GM21619 (cell line): ENCODE measurements around the gene SCGB1D1.

Experiments used
- ATAC-seq: cut with Tn5 transposase; IDR thresholded peaks from one replicate; pipeline ENCODE4 v1.9.1; 2021; ENCODE audit not compliant: unreplicated experiment

The SCGB1D1 gene, protein sequence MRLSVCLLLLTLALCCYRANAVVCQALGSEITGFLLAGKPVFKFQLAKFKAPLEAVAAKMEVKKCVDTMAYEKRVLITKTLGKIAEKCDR

DNA sequence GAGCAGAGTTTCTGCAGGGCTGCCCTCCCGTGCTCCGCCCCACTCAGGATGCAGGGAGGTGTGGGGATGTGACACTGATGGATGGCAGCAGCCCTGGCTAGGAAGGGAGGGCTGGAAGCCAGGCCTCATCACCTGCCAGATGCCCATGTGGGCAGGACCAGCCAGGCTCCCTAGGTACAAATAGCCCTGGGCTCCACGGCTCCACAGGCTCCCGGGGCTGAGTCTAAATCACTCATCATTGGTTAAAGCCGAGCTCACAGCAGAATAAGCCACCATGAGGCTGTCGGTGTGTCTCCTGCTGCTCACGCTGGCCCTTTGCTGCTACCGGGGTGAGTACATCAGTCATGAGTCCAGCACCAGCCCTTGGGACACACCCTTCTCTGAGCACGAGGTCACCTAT lies at the start of gene SCGB1D1:
Gene SCGB1D1 (plus strand): TSS at position 206 of the 400 bp plus-strand sequence. CDS start 69 bp downstream, at position 275.
- no peak for ATAC-seq

- no peak for ATAC-seq
Observed at GRCh38 chr11:62140304-62141110, 49.5 kb upstream of the SCGB1D1 start.

DNA sequence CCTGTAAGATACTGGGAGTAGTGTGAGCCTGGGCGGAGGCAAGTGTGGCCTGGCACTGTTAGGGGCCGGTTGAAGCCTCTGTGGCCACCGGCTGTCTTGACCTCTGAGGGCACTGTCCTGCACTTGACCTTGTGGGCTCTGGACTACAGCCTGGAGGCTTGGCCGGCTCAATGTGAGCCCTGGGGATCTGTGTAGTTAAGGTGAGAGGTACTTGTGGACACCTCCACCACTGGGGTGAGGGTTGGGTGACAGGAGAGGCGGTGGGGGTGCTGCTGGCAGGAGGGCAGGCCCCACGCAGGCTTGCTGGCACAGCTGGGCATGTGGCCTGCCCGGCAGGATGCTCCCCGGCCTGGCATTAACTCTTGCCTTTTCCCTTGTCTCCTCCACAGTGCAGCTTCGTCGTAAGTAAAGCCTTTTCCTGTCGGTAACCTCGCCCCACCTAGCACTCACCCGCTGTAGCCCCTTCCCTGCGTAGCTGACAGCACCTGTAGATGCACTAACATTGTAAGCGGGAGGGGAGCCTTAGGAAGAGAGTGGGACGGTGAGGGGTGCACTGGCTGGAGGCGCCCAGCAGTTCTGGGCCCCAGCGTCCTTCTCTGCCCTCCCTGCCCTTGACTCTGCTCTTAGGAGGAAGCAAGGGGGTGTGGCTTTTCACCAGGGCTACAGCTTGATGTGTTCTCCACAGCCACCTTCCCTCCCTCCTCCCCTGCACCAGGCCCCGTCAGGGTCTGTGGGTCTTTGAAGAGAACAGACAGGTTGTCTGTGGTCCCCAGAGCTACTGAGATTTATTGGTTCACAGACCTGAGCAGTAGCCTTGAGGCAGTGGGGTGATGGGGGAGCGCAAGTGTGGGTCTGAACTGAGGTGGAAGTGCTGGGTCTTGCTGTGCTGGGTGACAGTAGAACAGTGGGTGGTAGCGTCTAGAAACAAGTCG lies 48.6 kb upstream of the SCGB1D1 start:
- no peak for ATAC-seq

DNA sequence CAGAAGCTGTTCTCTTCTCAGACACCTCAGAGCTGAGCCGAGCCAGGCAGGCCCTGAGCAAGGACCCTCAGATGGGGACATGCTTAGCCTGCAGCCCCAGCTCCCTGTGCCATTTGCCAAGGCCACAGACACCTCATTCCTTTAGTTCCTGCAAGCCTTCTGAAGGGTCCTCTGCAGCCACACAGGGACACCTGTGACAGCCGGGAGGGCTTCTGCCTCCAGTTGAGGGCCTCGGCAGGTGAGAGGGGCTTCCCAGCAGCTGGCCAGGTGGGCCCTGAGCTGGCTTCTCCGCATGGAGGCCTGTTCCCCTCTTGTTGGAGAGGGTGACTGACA lies 48.0 kb upstream of the SCGB1D1 start:
- ATAC-seq = no peak

- no peak for ATAC-seq
Observed at GRCh38 chr11:62142921-62143320, 47.1 kb upstream of the SCGB1D1 start.

GRCh38 chr11:62143727-62144126 lies 46.3 kb upstream of the SCGB1D1 start:
- ATAC-seq = no peak

GRCh38 chr11:62144641-62145255 lies 45.3 kb upstream of the SCGB1D1 start:
- ATAC-seq = no peak

DNA sequence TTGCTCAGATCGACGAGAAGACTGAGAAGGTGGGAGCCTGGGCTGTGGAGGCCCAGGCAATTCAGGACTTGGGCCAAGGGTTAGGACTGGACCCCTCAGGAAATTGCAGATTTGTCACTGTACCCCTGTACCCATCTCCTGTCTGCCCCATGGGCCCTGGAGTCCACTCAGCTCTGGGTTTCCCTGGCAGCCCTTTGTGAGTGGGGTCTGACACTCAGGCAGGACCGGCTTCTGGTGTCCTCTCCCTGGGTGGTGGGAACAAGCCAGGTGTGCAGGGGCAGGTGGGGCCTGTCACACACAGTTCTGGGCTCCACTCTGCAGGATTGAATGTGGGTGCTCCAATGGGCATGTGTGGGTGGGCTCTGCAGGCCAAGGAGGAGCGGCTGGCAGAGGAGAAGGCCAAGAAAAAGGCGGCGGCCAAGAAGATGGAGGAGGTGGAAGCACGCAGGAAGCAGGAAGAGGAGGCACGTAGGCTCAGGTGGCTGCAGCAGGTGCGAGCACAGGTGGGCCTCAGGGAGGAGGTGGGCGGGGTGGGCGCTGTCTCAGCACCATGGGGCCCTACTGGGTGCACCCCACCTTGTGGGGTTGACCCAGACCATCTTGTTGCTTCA lies 44.6 kb upstream of the SCGB1D1 start:
- no peak for ATAC-seq

GRCh38 chr11:62146476-62147200 lies 43.4 kb upstream of the SCGB1D1 start:
- no peak for ATAC-seq

- ATAC-seq = no peak
Observed at GRCh38 chr11:62147545-62147944, 42.5 kb upstream of the SCGB1D1 start.

DNA sequence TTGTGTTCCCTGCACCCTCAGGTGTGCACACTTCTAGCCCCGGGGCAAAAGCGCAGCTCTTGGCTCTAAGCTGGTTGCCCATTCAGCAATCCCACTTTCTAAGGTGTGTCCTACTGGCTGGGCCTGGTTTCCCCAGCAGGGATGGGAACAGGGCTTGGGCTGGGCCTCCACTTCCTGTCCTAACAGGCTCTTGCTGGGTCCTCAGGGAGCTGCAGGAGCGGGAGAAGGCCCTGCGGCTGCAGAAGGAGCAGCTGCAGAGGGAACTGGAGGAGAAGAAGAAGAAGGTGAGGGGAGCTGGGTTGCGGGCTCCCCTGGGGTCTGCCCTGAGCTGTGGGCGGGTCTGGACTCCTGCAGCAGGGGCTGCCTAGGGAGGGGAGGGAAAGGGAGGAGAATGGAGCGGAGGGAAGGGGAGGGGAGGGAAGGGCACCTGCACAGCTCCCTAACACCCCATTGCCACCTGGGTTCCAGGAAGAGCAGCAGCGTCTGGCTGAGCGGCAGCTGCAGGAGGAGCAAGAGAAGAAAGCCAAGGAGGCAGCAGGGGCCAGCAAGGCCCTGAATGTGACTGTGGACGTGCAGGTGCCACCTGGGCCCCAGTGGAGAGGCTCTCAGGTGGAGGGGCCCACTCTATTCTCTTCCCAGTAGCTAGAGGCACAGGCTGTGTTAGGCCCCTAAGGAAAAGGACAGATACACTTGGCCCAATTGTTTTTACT lies 41.6 kb upstream of the SCGB1D1 start:
- ATAC-seq = no peak

- no peak for ATAC-seq
Observed at GRCh38 chr11:62149986-62150886, 39.8 kb upstream of the SCGB1D1 start.

DNA sequence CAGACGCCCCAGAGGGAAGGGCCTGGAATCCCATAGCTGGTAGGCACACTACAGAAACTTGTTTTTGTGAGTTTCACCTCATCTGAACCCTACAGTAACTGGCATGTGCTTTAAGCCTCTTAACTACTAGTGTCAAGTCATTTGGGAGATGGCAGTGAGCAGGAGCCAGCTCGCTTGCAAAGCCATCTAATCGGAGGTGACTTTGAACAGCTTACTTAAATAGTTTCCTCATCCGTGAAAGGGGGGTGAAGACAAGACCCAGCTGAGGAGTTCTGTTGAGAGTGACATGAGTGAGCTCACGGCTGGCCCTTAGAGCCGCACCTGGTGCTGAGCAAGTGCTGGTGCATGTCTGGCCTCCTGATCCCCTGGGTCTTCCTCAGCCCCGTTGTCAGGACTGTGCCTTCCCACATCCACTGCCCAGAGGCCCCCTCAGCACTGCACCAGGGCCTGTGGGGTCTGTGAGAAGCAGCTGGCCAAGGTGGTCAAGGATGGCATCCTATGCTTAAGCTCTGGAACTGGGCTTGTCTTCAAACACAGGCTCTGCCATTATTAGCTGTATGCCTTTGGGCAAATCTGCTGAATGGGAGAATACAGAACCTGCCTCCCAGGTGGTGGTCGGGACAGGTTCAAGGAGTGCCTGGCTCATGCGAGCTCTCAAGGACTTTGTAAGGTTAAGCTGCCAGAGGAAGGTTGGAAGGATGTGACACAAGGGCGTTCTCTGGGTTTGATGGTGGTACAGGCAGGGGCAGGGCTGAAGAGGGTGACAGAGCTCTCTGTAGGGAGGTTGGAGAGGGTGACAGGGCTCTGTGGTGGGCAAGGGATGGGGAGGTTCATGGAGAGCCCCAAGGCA lies 38.9 kb upstream of the SCGB1D1 start:
- no peak for ATAC-seq

- ATAC-seq = no peak
Observed at GRCh38 chr11:62151737-62152102, 38.3 kb upstream of the SCGB1D1 start.

DNA sequence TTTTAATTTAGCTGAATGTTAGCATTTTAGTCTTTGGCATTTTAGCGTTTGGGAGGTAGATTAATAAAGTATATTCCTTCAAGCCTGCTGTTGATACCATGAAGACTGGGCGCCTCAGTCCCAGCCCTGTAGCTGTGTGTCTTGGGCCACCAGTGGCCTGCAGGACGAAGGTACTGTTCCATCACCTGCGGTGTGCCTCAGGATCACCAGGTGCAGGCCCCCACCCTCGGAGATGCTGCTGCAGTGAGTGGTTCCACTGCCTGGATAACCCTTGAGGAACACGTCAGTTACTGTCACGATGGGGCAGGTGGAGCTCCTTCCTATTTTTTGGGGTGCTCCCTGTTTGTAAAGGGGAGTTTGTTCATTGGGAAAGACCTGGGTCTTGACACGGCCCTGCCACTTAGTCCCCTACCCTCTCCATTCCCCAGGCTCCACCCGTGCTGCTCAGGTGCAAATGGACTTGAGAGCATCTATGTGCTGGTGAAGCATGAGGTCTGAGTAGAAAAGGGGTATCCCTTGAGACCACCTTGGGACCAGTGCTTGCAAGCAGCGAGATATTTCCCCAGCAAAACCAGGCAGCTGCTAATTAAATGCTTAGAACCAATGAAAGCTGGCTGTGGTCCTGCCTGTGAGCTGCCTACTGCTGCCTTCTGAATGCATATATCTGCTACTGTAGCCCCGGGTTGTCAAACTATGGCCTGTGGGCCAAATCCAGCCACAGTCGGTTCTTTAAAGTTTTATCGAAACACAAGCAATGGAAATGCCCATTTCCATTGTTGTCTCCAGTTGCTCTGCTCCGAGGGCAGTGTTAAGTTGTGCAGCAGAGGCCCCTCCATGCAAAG lies 37.5 kb upstream of the SCGB1D1 start:
- ATAC-seq = no peak

- no peak for ATAC-seq
Observed at GRCh38 chr11:62153087-62153395, 37.0 kb upstream of the SCGB1D1 start.

GRCh38 chr11:62153617-62154016 lies 36.4 kb upstream of the SCGB1D1 start:
- ATAC-seq = no peak
